H1 (cell line): ENCODE measurements around the gene NR5A1. TPM values are rescaled to one million over a fixed set of nuclear protein-coding genes. Genes with fewer than 3 reads are reported as not detected.

ENCODE experiments used
- BCL11A ChIP-seq, 2 experiments: IDR thresholded peaks; one replicate each; pipeline ENCODE4 v1.6.1; 2011; ENCODE audit warnings: low read depth in 2 of 2, low read length in 2 of 2, mild to moderate bottlenecking in 2 of 2
- CHD2 ChIP-seq: IDR thresholded peaks from 2 replicates; pipeline ENCODE4 v1.6.1; 2012; ENCODE audit warnings: low read length, improper control_type of control experiment
- CTBP2 ChIP-seq: IDR thresholded peaks from 2 replicates; pipeline ENCODE4 v1.7.0; 2011; ENCODE audit warnings: borderline replicate concordance, mild to moderate bottlenecking, moderate library complexity, mixed read lengths, low read length; ENCODE audit not compliant: insufficient read depth, insufficient read length
- RBBP5 ChIP-seq: IDR thresholded peaks from 2 replicates; pipeline ENCODE4 v1.7.1; 2012; ENCODE audit warnings: low read depth, mild to moderate bottlenecking, inconsistent platforms, low read length, moderate library complexity, borderline replicate concordance
- polyA plus RNA-seq, 7 experiments: library from polyadenylated mRNA; depleted of rRNA in 3 of 7; stranded (reverse) in 5 of 7; unstranded in 2 of 7; fragments of >200 nt in 5 of 7; fragments of 200-250 nt in 2 of 7; gene quantifications; 1 replicate in 5 of 7; 2 replicates in 1 of 7; 4 replicates in 1 of 7; pipeline versions ENCODE4 v1.2.1 to v1.2.3, GENCODE V29; 2011 to 2013; ENCODE audit warnings: missing spikeins in 2 of 7, mixed read lengths in 2 of 7
- total RNA-seq: library from RNA; stranded (reverse); fragmentation: NEBNext Ultra II Directional; extraction: Animal tissue kit (Norgen Biotek cat#: 25700); gene quantifications from 2 replicates; pipeline ENCODE4 v1.2.1, GENCODE V29; 2021

NR5A1 gene
- total and polyA plus RNA-seq, 2 of the 8 experiments (the other 6 are each of a cell fraction or from before 2014, with no cell fraction given): 0.29 to 0.58 TPM

GRCh38 chr9:124447297-124447661 is 59.9 kb downstream of the NR5A1 start (continued):
- TF ChIP-seq CTBP2 (no peak), CHD2 (no peak), RBBP5 (no peak), BCL11A (IDR thresholded peaks at IDR 0.05; ENCODE audit: low read depth in 2 of 2, low read length in 2 of 2) (no peak)
- TF ChIP-seq, all 59 proteins: peak for 0
